GM15510 (cell line): ENCODE results near the gene ITPRIP.

Source experiments
- POLR2A ChIP-seq: IDR thresholded peaks from 3 replicates; pipeline ENCODE4 v1.6.1; 2011; ENCODE audit warnings: borderline replicate concordance; ENCODE audit not compliant: insufficient read length; ENCODE audit errors: extremely low read depth

The ITPRIP gene

GRCh38 chr10:104293781-104294321 lies 44.4 kb downstream of the ITPRIP start:
- TF ChIP-seq POLR2A: no peak

- no peak for TF ChIP-seq POLR2A
These were observed 45.3 kb downstream of the ITPRIP start for GRCh38 chr10:104293011-104293410.

- no peak for TF ChIP-seq POLR2A
These were observed 46.8 kb downstream of the ITPRIP start for GRCh38 chr10:104291439-104291951.

- TF ChIP-seq POLR2A: no peak
These were observed 49.9 kb downstream of the ITPRIP start for GRCh38 chr10:104288355-104288754.

GRCh38 chr10:104286939-104287338 lies 51.3 kb downstream of the ITPRIP start:
- TF ChIP-seq POLR2A: no peak

GRCh38 chr10:104284846-104285245 lies 53.4 kb downstream of the ITPRIP start:
- TF ChIP-seq POLR2A: no peak

- TF ChIP-seq POLR2A: no peak
These were observed 56.6 kb downstream of the ITPRIP start for GRCh38 chr10:104281694-104282093.

- no peak for TF ChIP-seq POLR2A
These were observed 58.6 kb downstream of the ITPRIP start for GRCh38 chr10:104279550-104280259.

GRCh38 chr10:104277785-104278184 lies 60.5 kb downstream of the ITPRIP start:
- TF ChIP-seq POLR2A: no peak

- no peak for TF ChIP-seq POLR2A
These were observed 62.1 kb downstream of the ITPRIP start for GRCh38 chr10:104276192-104276591.

GRCh38 chr10:104274762-104275721 lies 63.2 kb downstream of the ITPRIP start:
- TF ChIP-seq POLR2A: no peak

- no peak for TF ChIP-seq POLR2A
These were observed 64.2 kb downstream of the ITPRIP start for GRCh38 chr10:104273899-104274575.

GRCh38 chr10:104273286-104273685 lies 65.0 kb downstream of the ITPRIP start:
- TF ChIP-seq POLR2A: no peak
